Tibial artery (tissue), 4 donors: ENCODE results near the gene SLC12A5.
"Not testable (repeated sequence)": the region's sequence is repeated elsewhere in the genome, so short reads cannot be mapped to it uniquely, and the experiment has no call there.

Experiments
- DNase-seq, 2 donors: peaks; one replicate each; pipeline ENCODE4 v3.0.0-alpha.2; 2019
- H3K27ac ChIP-seq, 2 donors: fragments of 200-600 bp; sonication (generic) in 1 of 2; 1 replicate in 1 of 2; 2 replicates in 1 of 2; pipeline ENCODE4 v1.5.1; 2018 to 2019; ENCODE audit warnings: mild to moderate bottlenecking in 1 of 2
- H3K27me3 ChIP-seq, 2 donors: fragments of 200-600 bp; sonication (generic) in 1 of 2; one replicate each; pipeline versions ENCODE4 v1.5.1 to v1.6.0; 2016 to 2019
- H3K36me3 ChIP-seq, 3 donors: fragments of 200-600 bp; sonication (generic) in 2 of 3; one replicate each; pipeline ENCODE4 v1.5.1; 2016 to 2019; ENCODE audit warnings: mild to moderate bottlenecking in 2 of 3
- H3K4me1 ChIP-seq, 4 donors: fragments of 200-600 bp; sonication (generic) in 2 of 4; 1 replicate in 3 of 4; 2 replicates in 1 of 4; pipeline ENCODE4 v1.5.1; 2016 to 2019
- H3K4me3 ChIP-seq, 2 donors: fragments of 200-600 bp; sonication (generic) in 1 of 2; 1 replicate in 1 of 2; 2 replicates in 1 of 2; pipeline ENCODE4 v1.5.1; 2018 to 2019; ENCODE audit warnings: mild to moderate bottlenecking in 2 of 2
- H3K9me3 ChIP-seq, 3 donors: fragments of 200-600 bp; sonication (generic) in 1 of 3; one replicate each; pipeline ENCODE4 v1.5.1; 2016 to 2019
- intact Hi-C: fragments of 100-400 bp; cut with DNase I; formaldehyde crosslinking; loops from one replicate; pipeline ENCODE4 v1.15.0; 2023; ENCODE audit warnings: low total_unique reads
- TF ChIP-seq, protein P1 (sequence below), 2 experiments: fragments of 200-600 bp in 1 of 2; fragments of 450-650 bp in 1 of 2; IDR thresholded peaks; one replicate each; pipeline ENCODE4 v1.5.1; 2017 to 2019; ENCODE audit warnings: antibody characterized with exemption in 2 of 2, mild to moderate bottlenecking in 1 of 2, moderate library complexity in 1 of 2

SLC12A5 gene

DNA sequence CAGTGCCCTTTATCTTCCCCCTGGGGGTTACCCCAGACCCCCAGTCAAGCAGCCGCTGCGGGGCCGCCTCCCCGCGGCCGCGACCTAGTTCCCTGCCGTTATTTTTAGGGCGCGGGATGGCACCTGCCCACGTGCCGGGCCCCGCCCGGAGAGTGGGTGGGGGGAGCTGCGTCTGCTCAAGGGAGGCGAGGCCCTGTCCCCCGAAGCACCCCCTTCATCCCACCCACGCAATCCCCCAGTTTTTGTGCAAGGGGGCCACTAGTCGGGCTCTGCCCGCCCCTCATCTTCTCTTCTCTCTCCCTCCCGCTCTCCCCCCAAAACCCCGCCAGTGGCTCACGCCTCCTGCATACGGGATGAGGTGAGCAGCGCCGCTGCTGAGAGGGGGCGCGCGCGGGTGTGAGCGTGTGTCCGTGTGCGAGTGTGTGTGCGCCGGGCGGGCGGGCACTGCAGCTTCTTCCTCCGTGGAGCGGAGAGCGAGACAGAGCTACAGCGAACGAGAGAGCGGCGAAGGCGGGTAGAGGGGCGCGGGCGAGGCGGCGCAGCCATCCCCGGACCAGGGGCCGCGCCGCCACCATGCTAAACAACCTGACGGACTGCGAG lies at the start of gene SLC12A5:
Gene SLC12A5 (plus strand): TSS at position 444 of the 600 bp plus-strand sequence. CDS start 130 bp downstream, at position 574.
- H3K4me3 ChIP-seq: no peak within 1 kb of the TSS
- peaks cover 6 to 99% of the 10 kb centered on the region in 2 donors for H3K27me3 ChIP-seq
- no peaks in the 10 kb centered on the region for H3K9me3 ChIP-seq
- no peaks in the 10 kb centered on the region for H3K36me3 ChIP-seq
- intact Hi-C loops: no loop called here
- no peak for DNase-seq
- TF ChIP-seq, protein P1, sequence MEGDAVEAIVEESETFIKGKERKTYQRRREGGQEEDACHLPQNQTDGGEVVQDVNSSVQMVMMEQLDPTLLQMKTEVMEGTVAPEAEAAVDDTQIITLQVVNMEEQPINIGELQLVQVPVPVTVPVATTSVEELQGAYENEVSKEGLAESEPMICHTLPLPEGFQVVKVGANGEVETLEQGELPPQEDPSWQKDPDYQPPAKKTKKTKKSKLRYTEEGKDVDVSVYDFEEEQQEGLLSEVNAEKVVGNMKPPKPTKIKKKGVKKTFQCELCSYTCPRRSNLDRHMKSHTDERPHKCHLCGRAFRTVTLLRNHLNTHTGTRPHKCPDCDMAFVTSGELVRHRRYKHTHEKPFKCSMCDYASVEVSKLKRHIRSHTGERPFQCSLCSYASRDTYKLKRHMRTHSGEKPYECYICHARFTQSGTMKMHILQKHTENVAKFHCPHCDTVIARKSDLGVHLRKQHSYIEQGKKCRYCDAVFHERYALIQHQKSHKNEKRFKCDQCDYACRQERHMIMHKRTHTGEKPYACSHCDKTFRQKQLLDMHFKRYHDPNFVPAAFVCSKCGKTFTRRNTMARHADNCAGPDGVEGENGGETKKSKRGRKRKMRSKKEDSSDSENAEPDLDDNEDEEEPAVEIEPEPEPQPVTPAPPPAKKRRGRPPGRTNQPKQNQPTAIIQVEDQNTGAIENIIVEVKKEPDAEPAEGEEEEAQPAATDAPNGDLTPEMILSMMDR (IDR thresholded peaks at IDR 0.05): no peak
- H3K4me1 ChIP-seq: peaks cover 0 to 10% (median 0%) of the 10 kb centered on the region in 4 donors
- no peak within 1 kb of the TSS for H3K27ac ChIP-seq

DNA sequence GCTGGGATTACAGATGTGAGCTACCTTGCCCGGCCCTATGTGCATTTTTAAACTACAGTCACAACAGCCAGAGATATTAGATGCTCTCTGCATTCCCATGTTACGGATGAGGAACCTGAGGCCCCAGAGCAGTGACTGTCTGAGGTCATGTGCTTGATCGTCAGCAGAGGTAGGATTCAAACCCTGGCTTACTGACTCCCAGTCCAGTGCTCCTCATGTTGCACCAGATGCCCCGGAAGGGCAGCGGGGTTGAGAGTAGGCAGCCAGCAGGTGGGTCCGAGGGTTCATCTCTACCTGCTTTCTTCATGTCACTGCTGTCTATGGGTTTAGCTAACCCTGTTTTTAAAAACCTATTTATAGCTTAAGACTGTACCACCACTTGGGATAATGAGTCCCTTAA lies 47.8 kb upstream of the SLC12A5 start:
- H3K4me3 ChIP-seq: no peak overlapping the region
- no peaks in the 10 kb centered on the region for H3K4me1 ChIP-seq
- no peaks in the 10 kb centered on the region for H3K36me3 ChIP-seq
- TF ChIP-seq, protein P1 (IDR thresholded peaks at IDR 0.05): no peak
- intact Hi-C loops: no loop called here
- no peak overlapping the region for H3K27ac ChIP-seq
- H3K27me3 ChIP-seq: peaks cover 0 to 22% of the 10 kb centered on the region in 2 donors
- no peak for DNase-seq
- H3K9me3 ChIP-seq: no peaks in the 10 kb centered on the region

DNA sequence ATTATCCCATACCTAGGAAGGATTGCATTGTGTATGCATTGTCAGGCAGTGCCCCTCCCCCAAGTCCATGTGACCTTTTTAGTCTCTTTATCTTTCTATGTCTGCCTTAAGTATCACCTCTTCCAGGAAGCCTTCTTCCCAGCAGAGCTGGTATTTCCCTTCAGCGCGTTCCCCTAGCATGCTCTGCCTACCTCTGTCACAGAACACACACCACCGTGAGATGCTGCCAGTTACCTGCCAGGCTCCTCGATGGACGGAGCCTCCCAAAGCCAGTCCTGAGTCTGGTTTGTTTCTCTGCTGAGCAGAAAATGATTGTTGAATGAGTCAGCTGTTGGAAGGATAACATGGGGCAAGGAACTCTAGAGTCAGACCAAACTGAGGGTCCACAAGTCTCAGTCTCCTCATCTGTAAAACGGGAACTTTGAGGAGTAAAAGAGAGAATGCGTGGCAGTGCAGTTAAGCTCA lies 45.7 kb upstream of the SLC12A5 start:
- Histone ChIP-seq H3K36me3 (no peaks in the 10 kb centered on the region), H3K27ac (no peak overlapping the region), H3K4me1 (no peaks in the 10 kb centered on the region), H3K9me3 (no peaks in the 10 kb centered on the region), H3K4me3 (no peak overlapping the region), H3K27me3 (peaks cover 0 to 37% of the 10 kb centered on the region in 2 donors)
- DNase-seq: no peak
- TF ChIP-seq, protein P1 (IDR thresholded peaks at IDR 0.05): no peak
- intact Hi-C loops: no loop called here

DNA sequence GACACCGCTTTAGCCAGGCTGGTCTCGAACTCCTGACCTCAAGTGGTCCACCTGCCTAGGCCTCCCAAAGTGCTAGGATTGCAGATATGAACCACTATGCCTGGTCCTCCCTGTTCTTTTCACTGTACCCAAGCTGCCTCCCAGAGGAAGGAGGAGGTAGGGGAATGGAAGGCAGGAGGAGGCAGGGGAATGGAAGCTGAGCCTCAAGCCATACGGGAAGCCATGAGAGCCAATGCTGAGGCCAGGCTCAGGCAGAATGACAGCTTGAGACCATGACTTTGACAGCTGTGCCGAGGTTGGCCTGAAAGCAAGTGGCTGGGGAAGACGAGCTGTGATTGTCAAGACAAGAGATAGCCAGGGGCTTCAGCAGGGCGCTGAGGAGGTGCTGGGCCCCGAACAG lies 43.4 kb upstream of the SLC12A5 start:
- TF ChIP-seq, protein P1 (IDR thresholded peaks at IDR 0.05): no peak
- H3K36me3 ChIP-seq: no peaks in the 10 kb centered on the region
- H3K9me3 ChIP-seq: no peaks in the 10 kb centered on the region
- no peaks in the 10 kb centered on the region for H3K4me1 ChIP-seq
- no peak overlapping the region for H3K4me3 ChIP-seq
- no peak for DNase-seq
- H3K27ac ChIP-seq: no peak overlapping the region
- intact Hi-C loops: no loop called here
- H3K27me3 ChIP-seq: peaks cover 0 to 51% of the 10 kb centered on the region in 2 donors

DNA sequence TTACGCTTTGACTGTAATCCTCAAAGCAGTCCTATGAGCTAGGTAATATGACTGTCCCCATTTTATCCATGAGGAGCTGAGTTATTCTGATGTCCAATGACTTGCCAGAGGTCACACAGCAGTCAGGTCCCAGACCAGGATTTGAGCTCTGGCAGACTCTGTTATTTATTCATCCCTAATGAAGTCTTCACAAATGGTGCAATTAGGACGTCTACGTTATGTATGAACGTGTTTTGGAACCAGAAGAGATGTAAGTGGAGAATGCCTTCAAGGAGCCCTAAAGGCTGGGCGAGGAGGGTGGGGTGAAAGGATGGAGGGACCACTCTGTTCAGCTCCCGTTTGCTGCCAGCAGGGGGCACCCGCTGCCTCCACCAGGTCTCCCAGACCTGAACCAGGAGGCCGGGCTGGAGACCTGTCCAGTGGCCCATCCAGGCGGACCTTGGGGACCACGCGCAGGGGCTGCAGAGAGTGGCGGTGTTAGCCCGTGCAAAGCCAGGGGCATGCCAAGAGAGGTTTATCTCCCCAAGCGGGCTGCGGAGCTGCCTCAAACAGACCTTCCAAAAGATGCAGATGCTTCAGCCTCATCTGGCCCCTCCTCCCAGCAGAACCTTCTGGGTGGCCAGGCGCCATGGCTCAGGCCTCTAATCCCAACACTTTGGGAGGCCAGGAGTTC lies 41.8 kb upstream of the SLC12A5 start:
- no peak overlapping the region for H3K4me3 ChIP-seq
- intact Hi-C loops: no loop called here

DNA sequence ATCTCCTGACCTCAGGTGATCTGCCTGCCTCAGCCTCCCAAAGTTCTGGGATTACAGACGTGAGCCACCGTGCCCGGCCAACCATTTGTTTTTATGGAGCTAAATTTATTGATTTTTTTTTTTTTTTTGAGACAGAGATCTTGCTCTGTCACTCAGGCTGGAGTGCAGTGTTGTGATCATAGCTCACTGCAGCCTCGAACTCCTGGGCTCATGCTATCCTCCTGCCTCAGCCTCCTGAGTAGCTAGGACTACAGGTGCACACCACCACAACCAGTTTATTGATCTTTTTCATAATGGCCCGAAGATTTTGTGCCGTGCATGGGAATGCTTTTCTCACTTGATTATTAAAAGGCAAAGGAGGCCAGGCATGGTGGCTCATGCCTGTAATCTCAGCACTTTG lies 40.2 kb upstream of the SLC12A5 start:
- H3K27ac ChIP-seq, DNase-seq, intact Hi-C loops, H3K36me3 ChIP-seq, H3K4me3 ChIP-seq, H3K4me1 ChIP-seq, H3K9me3 ChIP-seq: not testable (repeated sequence)
- H3K27me3 ChIP-seq: peaks cover 0 to 55% of the 10 kb centered on the region in 2 donors

More for the DNA sequence above, 41.8 kb upstream of the SLC12A5 start:
- TF ChIP-seq, protein P1 (IDR thresholded peaks at IDR 0.05): peak; percentile 57 to 67
- Histone ChIP-seq H3K27ac (no peak overlapping the region), H3K36me3 (no peaks in the 10 kb centered on the region), H3K27me3 (peaks cover 0 to 49% of the 10 kb centered on the region in 2 donors), H3K4me1 (no peaks in the 10 kb centered on the region), H3K9me3 (no peaks in the 10 kb centered on the region)
- peak in 1 of 2 donors; percentile 55 for DNase-seq
